Neuronal stem cell (in vitro differentiated cells): Measurements from ENCODE around the gene TMX4.

ENCODE experiments used
- DNase-seq: peaks from one replicate; pipeline ENCODE4 v3.0.0-alpha.2; 2013; ENCODE audit warnings: low spot score
- H2AFZ ChIP-seq: one replicate; pipeline ENCODE4 v1.6.1; 2013; ENCODE audit warnings: mild to moderate bottlenecking, low read length, inconsistent platforms
- H2AK5ac ChIP-seq: 2 replicates; pipeline ENCODE4 v1.6.1; 2013; ENCODE audit warnings: low read depth, mild to moderate bottlenecking, inconsistent platforms, low read length, moderate library complexity, mixed read lengths
- H2BK120ac ChIP-seq: 2 replicates; pipeline ENCODE4 v1.6.1; 2013; ENCODE audit warnings: low read depth, mild to moderate bottlenecking, inconsistent platforms, low read length, moderate library complexity, mixed read lengths
- H2BK12ac ChIP-seq: one replicate; pipeline ENCODE4 v1.6.1; 2013; ENCODE audit warnings: low read length, inconsistent platforms
- H2BK15ac ChIP-seq: 2 replicates; pipeline ENCODE4 v1.6.1; 2013; ENCODE audit warnings: mild to moderate bottlenecking, low read length, inconsistent platforms, mixed read lengths
- H2BK5ac ChIP-seq: one replicate; pipeline ENCODE4 v1.6.1; 2013; ENCODE audit warnings: inconsistent platforms, mild to moderate bottlenecking, low read length, moderate library complexity
- H3K14ac ChIP-seq: one replicate; pipeline ENCODE4 v1.6.1; 2013; ENCODE audit warnings: low read length, inconsistent platforms
- H3K18ac ChIP-seq: 2 replicates; pipeline ENCODE4 v1.6.1; 2013; ENCODE audit warnings: low read length, inconsistent platforms
- H3K23ac ChIP-seq: 2 replicates; pipeline ENCODE4 v1.6.1; 2013; ENCODE audit warnings: low read depth, mild to moderate bottlenecking, mixed read lengths, low read length, inconsistent platforms; ENCODE audit not compliant: poor library complexity
- H3K27ac ChIP-seq: replicated peaks from 3 replicates; pipeline ENCODE4 v1.5.1; 2013; ENCODE audit warnings: low read length, inconsistent platforms
- H3K27me3 ChIP-seq, 3 experiments: 2 replicates each; pipeline ENCODE4 v1.6.1; 2013; ENCODE audit warnings: low read length in 3 of 3, mild to moderate bottlenecking in 2 of 3, inconsistent platforms in 1 of 3, low read depth in 1 of 3, mixed read lengths in 1 of 3, moderate library complexity in 1 of 3; ENCODE audit not compliant: control insufficient read depth in 3 of 3, insufficient read depth in 3 of 3
- H3K36me3 ChIP-seq, 2 donors: replicated peaks in 1 of 2; 2 replicates each; pipeline ENCODE4 v1.6.1; 2013; ENCODE audit warnings: low read length in 2 of 2; ENCODE audit not compliant: control insufficient read depth in 2 of 2, insufficient read depth in 2 of 2
- H3K4ac ChIP-seq: 2 replicates; pipeline ENCODE4 v1.6.1; 2013; ENCODE audit warnings: inconsistent platforms, mild to moderate bottlenecking, low read length, moderate library complexity
- H3K4me1 ChIP-seq, 2 donors: 1 replicate in 1 of 2; 2 replicates in 1 of 2; pipeline ENCODE4 v1.6.1; 2013; ENCODE audit warnings: low read length in 2 of 2, low read depth in 1 of 2; ENCODE audit not compliant: control insufficient read depth in 2 of 2, insufficient read depth in 1 of 2
- H3K4me2 ChIP-seq: one replicate; pipeline ENCODE4 v1.6.1; 2013; ENCODE audit warnings: mild to moderate bottlenecking, low read length, inconsistent platforms; ENCODE audit not compliant: insufficient read depth, poor library complexity, severe bottlenecking
- H3K4me3 ChIP-seq, 2 donors: 2 replicates each; pipeline ENCODE4 v1.5.1; 2013; ENCODE audit warnings: low read length in 2 of 2, mild to moderate bottlenecking in 2 of 2, inconsistent platforms in 1 of 2, moderate library complexity in 1 of 2
- H3K79me1 ChIP-seq: one replicate; pipeline ENCODE4 v1.6.1; 2013; ENCODE audit warnings: low read depth, mild to moderate bottlenecking, inconsistent platforms, low read length, moderate library complexity
- H3K9ac ChIP-seq: one replicate; pipeline ENCODE4 v1.6.1; 2013; ENCODE audit warnings: mild to moderate bottlenecking, low read depth, low read length, inconsistent platforms; ENCODE audit not compliant: poor library complexity
- H3K9me3 ChIP-seq, 2 donors: replicated peaks in 1 of 2; 2 replicates each; pipeline versions ENCODE3 to v1.6.1; 2013; ENCODE audit warnings: low read length in 2 of 2, mild to moderate bottlenecking in 2 of 2, inconsistent platforms in 1 of 2, low read depth in 1 of 2, mixed read lengths in 1 of 2, moderate library complexity in 1 of 2; ENCODE audit not compliant: control insufficient read depth in 2 of 2, insufficient read depth in 1 of 2
- H4K8ac ChIP-seq: one replicate; pipeline ENCODE4 v1.6.1; 2013; ENCODE audit warnings: low read depth, mild to moderate bottlenecking, inconsistent platforms, low read length, moderate library complexity
- H4K91ac ChIP-seq: one replicate; pipeline ENCODE4 v1.6.1; 2013; ENCODE audit warnings: low read length, low read depth, mild to moderate bottlenecking, inconsistent platforms; ENCODE audit not compliant: poor library complexity
- WGBS, 2 donors: extraction: QIAGEN DNeasy Blood & Tissue Kit; methylation state at CpG; one replicate each; pipeline ENCODE4 v1.1.7; 2013; ENCODE audit warnings: missing lambda C conversion rate in 2 of 2, mixed read lengths in 1 of 2; ENCODE audit not compliant: insufficient read length in 2 of 2, insufficient replicate concordance in 1 of 2; ENCODE audit errors: extremely low coverage in 2 of 2; 5-methylcytosine and 5-hydroxymethylcytosine counted together

Gene TMX4

DNA sequence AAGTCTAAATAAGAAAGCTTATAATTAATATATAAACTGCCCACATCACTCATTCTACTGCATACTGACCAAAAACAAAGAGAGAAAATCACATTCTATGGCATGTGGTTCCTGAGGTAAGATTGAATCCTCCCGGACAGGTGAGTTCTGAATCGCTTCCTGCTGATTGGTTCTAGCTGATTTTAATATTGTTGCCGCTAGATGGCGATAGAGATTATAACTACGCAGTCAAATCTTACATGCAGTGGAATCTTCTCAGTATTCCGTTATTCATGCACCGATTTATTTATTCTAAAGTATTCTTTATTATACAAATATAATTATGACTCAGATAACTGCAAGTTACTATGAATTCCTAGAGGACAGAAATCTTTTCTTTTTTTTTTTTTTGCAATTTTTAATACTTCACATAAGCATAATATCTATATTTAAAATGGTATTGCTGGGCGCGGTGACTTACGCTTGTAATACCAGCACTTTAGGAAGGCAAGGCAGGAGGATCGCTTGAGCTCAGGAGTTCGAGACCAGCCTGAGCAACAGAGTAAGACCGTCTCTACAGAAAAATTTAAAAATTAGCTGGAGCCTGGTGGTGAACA lies 24.2 kb upstream of the TMX4 start:
- no peak overlapping the region for H2BK15ac ChIP-seq
- no peak overlapping the region for H4K91ac ChIP-seq
- H2BK5ac ChIP-seq: no peak overlapping the region
- no peak overlapping the region for H2AFZ ChIP-seq
- H3K14ac ChIP-seq: no peak overlapping the region
- H3K9me3 ChIP-seq: no peaks in the 10 kb centered on the region
- H3K27ac ChIP-seq: no peak overlapping the region
- H4K8ac ChIP-seq: no peak overlapping the region
- peak; percentile 52 for DNase-seq
- peaks cover 0 to 6% (median 0%) of the 10 kb centered on the region in 3 experiments for H3K27me3 ChIP-seq
- no peak overlapping the region for H2AK5ac ChIP-seq
- H3K18ac ChIP-seq: no peak overlapping the region
- no peak overlapping the region for H2BK12ac ChIP-seq
- H3K4me3 ChIP-seq: no peak overlapping the region
- no CpG with 5 or more reads among the region's 13 CpGs for WGBS, 2 donors
- H3K4me2 ChIP-seq: no peak overlapping the region
- H3K79me1 ChIP-seq: no peaks in the 10 kb centered on the region
- H3K4ac ChIP-seq: no peak overlapping the region
- H3K36me3 ChIP-seq: no peaks in the 10 kb centered on the region
- H3K23ac ChIP-seq: no peak overlapping the region
- no peak overlapping the region for H2BK120ac ChIP-seq
- H3K4me1 ChIP-seq: no peaks in the 10 kb centered on the region
- H3K9ac ChIP-seq: no peak overlapping the region

DNA sequence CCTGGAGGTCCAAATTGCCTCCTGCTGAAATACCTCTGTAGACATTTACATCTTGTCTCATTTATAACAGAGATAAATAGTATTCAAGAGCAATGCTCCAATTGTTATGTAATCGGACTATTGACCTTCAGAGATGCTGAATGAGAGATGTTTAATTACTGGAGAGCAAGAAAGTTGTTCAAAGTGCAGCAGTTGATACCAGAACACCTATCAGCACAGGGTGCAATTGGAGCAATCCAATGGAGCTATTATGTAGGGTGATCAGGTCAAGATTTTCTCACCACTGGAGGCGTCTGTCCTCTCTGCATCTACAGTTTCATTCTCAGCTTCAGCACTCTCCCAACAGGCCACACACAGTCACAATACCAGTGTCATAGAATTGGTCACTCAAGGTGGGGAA lies 19.5 kb upstream of the TMX4 start:
- DNase-seq: no peak
- H3K14ac ChIP-seq: no peak overlapping the region
- H4K91ac ChIP-seq: no peak overlapping the region
- H4K8ac ChIP-seq: no peak overlapping the region
- H3K36me3 ChIP-seq: no peaks in the 10 kb centered on the region
- H2BK5ac ChIP-seq: no peak overlapping the region
- peaks cover 0 to 6% (median 0%) of the 10 kb centered on the region in 3 experiments for H3K27me3 ChIP-seq
- H2BK15ac ChIP-seq: no peak overlapping the region
- no peaks in the 10 kb centered on the region for H3K4me1 ChIP-seq
- no peak overlapping the region for H3K4ac ChIP-seq
- no peak overlapping the region for H3K4me3 ChIP-seq
- no peaks in the 10 kb centered on the region for H3K79me1 ChIP-seq
- H3K27ac ChIP-seq: no peak overlapping the region
- H3K18ac ChIP-seq: no peak overlapping the region
- WGBS, 2 donors: no CpG with 5 or more reads among the region's 2 CpGs
- no peak overlapping the region for H2AFZ ChIP-seq
- H2AK5ac ChIP-seq: no peak overlapping the region
- no peak overlapping the region for H3K23ac ChIP-seq
- no peak overlapping the region for H3K9ac ChIP-seq
- no peak overlapping the region for H2BK120ac ChIP-seq
- H2BK12ac ChIP-seq: no peak overlapping the region
- H3K9me3 ChIP-seq: no peaks in the 10 kb centered on the region
- H3K4me2 ChIP-seq: no peak overlapping the region

DNA sequence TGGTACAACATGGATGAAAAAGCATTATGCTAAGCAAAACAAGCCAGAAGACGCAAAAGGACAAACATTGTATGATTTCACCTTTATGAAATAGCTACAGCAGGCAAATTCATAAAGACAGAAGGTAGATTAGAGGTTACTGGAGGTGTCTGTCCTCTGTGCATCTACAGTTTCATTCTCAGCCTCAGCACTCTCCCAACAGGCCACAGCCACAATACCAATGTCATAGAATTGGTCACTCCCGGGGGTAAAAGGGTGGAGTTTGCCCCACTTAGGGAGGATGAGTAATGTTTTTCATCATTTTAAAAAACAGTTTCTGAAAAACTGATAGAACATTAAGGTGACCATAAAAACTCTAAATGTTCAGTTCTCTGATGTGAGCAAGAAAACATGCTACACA lies 17.2 kb upstream of the TMX4 start:
- Histone ChIP-seq H3K27me3 (peaks cover 0 to 6% (median 0%) of the 10 kb centered on the region in 3 experiments), H3K9ac (no peak overlapping the region), H2AK5ac (no peak overlapping the region), H2AFZ (no peak overlapping the region), H2BK5ac (no peak overlapping the region), H2BK15ac (no peak overlapping the region), H3K27ac (no peak overlapping the region), H3K36me3 (no peaks in the 10 kb centered on the region), H3K4me2 (no peak overlapping the region), H3K9me3 (no peaks in the 10 kb centered on the region), H3K23ac (no peak overlapping the region), H3K14ac (no peak overlapping the region), H3K4me3 (no peak overlapping the region), H2BK12ac (no peak overlapping the region), H3K18ac (no peak overlapping the region), H3K4ac (no peak overlapping the region), H3K4me1 (no peaks in the 10 kb centered on the region), H4K91ac (no peak overlapping the region), H4K8ac (no peak overlapping the region), H2BK120ac (no peak overlapping the region), H3K79me1 (no peaks in the 10 kb centered on the region)
- no peak for DNase-seq
- WGBS, 2 donors: no CpG with 5 or more reads among the region's 2 CpGs

DNA sequence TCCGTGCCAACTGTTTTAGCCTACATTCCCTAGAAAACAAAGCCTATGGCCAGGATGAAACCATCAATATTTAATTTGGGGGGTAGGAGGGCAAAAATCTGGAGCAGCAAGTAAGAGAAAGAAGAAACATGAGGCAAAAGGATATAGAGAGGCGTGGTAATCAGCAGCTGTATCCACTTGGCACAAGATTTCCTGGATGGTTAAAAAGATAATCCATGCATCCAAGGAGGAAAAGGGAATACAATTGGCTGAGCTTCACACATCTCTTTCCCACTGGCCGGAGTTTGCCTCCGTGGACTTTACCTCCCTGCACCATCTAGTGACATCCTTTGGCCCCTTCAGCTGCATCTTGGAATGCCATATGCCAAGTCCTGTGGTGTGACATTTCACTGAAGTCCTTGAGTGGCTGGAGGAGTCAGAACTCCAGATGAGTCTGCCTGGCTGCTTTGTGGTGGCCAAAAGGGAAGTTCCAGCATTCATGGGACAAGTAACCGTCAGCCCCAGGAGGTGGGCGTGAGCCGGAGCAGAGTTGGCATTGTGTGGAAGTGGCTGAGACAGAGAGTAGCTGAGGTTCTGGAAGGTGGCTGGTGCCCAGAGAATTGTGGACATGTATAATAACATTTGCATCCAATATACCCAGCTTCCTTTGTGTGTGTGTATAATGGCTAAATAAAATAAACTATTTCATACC lies 13.7 kb upstream of the TMX4 start:
- Histone ChIP-seq H3K18ac (no peak overlapping the region), H3K4me2 (no peak overlapping the region), H4K8ac (no peak overlapping the region), H3K36me3 (no peaks in the 10 kb centered on the region), H3K79me1 (no peaks in the 10 kb centered on the region), H3K27ac (no peak overlapping the region), H3K27me3 (peaks cover 0 to 3% (median 0%) of the 10 kb centered on the region in 3 experiments), H3K9ac (no peak overlapping the region), H2BK12ac (no peak overlapping the region), H2BK120ac (no peak overlapping the region), H3K9me3 (no peaks in the 10 kb centered on the region), H3K4me3 (no peak overlapping the region), H3K4me1 (no peaks in the 10 kb centered on the region), H2AFZ (no peak overlapping the region), H4K91ac (no peak overlapping the region), H2BK15ac (no peak overlapping the region), H3K4ac (no peak overlapping the region), H3K23ac (no peak overlapping the region), H2AK5ac (no peak overlapping the region), H3K14ac (no peak overlapping the region), H2BK5ac (no peak overlapping the region)
- no CpG with 5 or more reads among the region's 7 CpGs for whole genome bisulfite sequencing, 2 donors
- no peak for DNase-seq
